ENCODE measurements around the gene CDH23. TPM values are rescaled to one million over a fixed set of nuclear protein-coding genes. Genes with fewer than 3 reads are reported as not detected.

The CDH23 gene
- total and polyA plus RNA-seq, 2 of the 8 experiments (the other 6 are each of a cell fraction or from before 2014, with no cell fraction given), result 1.9 to 4.9 TPM

DNA sequence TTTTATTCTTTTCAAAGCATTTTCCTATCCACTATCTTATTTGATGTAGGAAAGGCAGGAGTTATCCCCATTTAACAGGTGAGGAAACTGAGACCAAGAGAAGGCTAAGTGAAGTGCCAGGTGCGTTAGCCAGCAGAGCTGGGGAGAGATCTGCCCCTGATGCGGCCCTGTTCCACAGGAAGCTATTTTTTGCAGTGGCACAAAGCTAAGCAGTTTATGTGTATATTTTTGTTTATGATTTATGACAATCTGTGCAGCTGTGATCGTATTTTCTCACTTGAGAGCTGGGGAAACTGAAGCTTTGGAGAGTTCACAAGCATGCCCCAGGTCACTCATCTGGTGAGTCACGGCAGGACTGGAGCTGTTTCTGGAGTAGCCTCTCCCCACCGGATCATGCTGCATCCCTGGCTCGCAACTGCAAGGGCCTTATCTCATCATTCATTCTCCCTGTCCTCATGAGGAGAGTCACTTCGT is 38.9 kb upstream of the CDH23 start (continued):
- TF ChIP-seq RNF2 (IDR thresholded peaks at IDR 0.05; ENCODE audit: borderline replicate concordance, low read depth, low read length, missing control alignments, poor library complexity, severe bottlenecking) (no peak), KDM1A (IDR thresholded peaks at IDR 0.05; ENCODE audit: borderline replicate concordance, low read length) (no peak)
